Thyroid gland (tissue), 4 donors: Measurements from ENCODE around the gene RNF186.

Experiments used
- CTCF ChIP-seq, 6 experiments: fragments of 200-600 bp in 3 of 6; fragments of 450-650 bp in 3 of 6; sonication (generic) in 3 of 6; IDR thresholded peaks; one replicate each; pipeline ENCODE4 v1.5.1; 2016 to 2019; ENCODE audit warnings: antibody characterized with exemption in 6 of 6, mild to moderate bottlenecking in 2 of 6, inconsistent platforms in 1 of 6, moderate library complexity in 1 of 6
- POLR2A ChIP-seq, 2 donors: fragments of 450-650 bp; IDR thresholded peaks; one replicate each; pipeline ENCODE4 v1.6.1; 2017; ENCODE audit warnings: antibody characterized with exemption in 2 of 2, mild to moderate bottlenecking in 2 of 2, moderate library complexity in 1 of 2

- TF ChIP-seq CTCF (IDR thresholded peaks at IDR 0.05) (no peak), POLR2A (IDR thresholded peaks at IDR 0.05) (no peak)
Observed at GRCh38 chr1:19776933-19777332, 38.1 kb downstream of the RNF186 start.
